Nephron (organoid): ENCODE results near the gene RALGPS1.
A peak's percentile ranks its signal among the peaks of the same experiment; 100 is the strongest.

ENCODE experiments used
- H3K27ac Mint-ChIP-seq, 3 experiments: 2 replicates each; pipeline ENCODE4 v1.8.0; 2020; ENCODE audit warnings: mixed read lengths in 3 of 3, mild to moderate bottlenecking in 2 of 3, moderate library complexity in 1 of 3
- H3K27me3 Mint-ChIP-seq: 2 replicates; pipeline ENCODE4 v1.8.0; 2021; ENCODE audit warnings: low read depth, mild to moderate bottlenecking, moderate library complexity, mixed read lengths
- H3K36me3 Mint-ChIP-seq: 2 replicates; pipeline ENCODE4 v1.8.0; 2020; ENCODE audit warnings: low read depth, mixed read lengths
- H3K4me1 Mint-ChIP-seq: 2 replicates; pipeline ENCODE4 v1.8.0; 2020; ENCODE audit warnings: mixed read lengths
- H3K4me3 Mint-ChIP-seq, 3 experiments: 2 replicates each; pipeline ENCODE4 v1.8.0; 2020; ENCODE audit warnings: mild to moderate bottlenecking in 3 of 3, mixed read lengths in 3 of 3, moderate library complexity in 2 of 3
- H3K9me3 Mint-ChIP-seq: 2 replicates; pipeline ENCODE4 v1.8.0; 2020; ENCODE audit warnings: mixed read lengths
- TF ChIP-seq, protein P1 (sequence below), 3 experiments: fragments of 200-600 bp; sonication (generic); IDR thresholded peaks; one replicate each; pipeline ENCODE4 v1.5.0; 2021; ENCODE audit warnings: antibody characterized with exemption in 3 of 3; ENCODE audit not compliant: unreplicated experiment in 3 of 3

Gene RALGPS1

DNA sequence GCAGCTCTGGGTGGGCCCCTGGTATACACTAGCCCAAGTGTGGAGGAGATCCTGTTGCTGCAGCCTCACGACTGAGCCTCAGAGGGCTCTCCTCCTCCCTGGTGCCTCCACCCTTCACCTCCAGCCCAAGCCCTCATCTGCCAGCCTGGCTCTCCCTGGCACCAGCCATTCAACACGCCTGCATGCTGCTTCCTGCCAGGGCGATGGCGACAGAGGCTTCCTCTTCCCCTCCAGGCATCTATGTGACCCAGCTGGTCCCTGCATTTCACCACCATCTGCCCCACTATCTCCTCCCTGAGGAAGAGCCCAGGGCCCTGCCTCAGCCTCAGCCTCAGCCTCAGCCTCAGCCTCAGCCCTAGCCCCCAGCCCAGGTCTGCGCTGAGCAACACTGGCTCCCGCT lies 262.6 kb downstream of the RALGPS1 start:
- Mint-ChIP-seq H3K9me3 (no peaks in the 10 kb centered on the region), H3K36me3 (no peaks in the 10 kb centered on the region), H3K4me1 (peaks cover 20% of the 10 kb centered on the region), H3K27me3 (peaks cover 7% of the 10 kb centered on the region), H3K27ac (no peak overlapping the region), H3K4me3 (no peak overlapping the region)
- TF ChIP-seq, protein P1, sequence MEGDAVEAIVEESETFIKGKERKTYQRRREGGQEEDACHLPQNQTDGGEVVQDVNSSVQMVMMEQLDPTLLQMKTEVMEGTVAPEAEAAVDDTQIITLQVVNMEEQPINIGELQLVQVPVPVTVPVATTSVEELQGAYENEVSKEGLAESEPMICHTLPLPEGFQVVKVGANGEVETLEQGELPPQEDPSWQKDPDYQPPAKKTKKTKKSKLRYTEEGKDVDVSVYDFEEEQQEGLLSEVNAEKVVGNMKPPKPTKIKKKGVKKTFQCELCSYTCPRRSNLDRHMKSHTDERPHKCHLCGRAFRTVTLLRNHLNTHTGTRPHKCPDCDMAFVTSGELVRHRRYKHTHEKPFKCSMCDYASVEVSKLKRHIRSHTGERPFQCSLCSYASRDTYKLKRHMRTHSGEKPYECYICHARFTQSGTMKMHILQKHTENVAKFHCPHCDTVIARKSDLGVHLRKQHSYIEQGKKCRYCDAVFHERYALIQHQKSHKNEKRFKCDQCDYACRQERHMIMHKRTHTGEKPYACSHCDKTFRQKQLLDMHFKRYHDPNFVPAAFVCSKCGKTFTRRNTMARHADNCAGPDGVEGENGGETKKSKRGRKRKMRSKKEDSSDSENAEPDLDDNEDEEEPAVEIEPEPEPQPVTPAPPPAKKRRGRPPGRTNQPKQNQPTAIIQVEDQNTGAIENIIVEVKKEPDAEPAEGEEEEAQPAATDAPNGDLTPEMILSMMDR (IDR thresholded peaks at IDR 0.05; ENCODE audit: unreplicated experiment in 3 of 3), result no peak

DNA sequence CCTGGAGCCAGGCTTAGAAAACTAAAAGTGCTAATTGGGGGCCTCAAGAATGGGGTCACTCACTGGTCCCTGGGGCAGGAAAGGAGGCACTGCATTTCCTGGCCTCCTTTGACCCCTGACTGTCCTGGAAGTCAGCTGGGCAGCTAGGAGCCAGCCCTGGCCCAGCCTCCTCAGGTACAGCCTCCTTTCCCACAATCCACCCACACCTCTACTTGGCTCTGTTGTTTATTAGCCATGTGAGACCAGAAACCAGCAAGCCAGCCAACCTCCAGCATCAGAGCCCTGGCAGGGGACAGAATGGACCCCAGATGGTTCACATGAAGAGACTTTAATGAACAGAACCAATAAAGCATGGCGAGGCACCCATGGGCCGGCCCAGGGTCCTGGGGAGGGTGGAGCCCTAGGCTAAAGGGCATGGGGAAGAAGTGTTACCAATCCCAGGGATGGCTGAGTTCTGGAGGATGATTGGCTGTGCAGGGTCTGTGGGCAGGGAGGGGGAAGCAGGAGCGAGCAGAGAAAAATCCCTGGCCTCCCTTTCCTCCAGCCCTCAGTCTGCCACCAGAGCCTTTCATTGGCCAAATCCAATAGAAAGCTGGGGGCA lies 263.2 kb downstream of the RALGPS1 start:
- Mint-ChIP-seq H3K36me3 (no peaks in the 10 kb centered on the region), H3K27me3 (peaks cover 7% of the 10 kb centered on the region), H3K9me3 (no peaks in the 10 kb centered on the region), H3K27ac (peak overlapping the region in 1 of 3 experiments; percentile 17), H3K4me1 (peaks cover 15% of the 10 kb centered on the region), H3K4me3 (no peak overlapping the region)
- TF ChIP-seq, protein P1 (IDR thresholded peaks at IDR 0.05; ENCODE audit: unreplicated experiment in 3 of 3), result no peak

DNA sequence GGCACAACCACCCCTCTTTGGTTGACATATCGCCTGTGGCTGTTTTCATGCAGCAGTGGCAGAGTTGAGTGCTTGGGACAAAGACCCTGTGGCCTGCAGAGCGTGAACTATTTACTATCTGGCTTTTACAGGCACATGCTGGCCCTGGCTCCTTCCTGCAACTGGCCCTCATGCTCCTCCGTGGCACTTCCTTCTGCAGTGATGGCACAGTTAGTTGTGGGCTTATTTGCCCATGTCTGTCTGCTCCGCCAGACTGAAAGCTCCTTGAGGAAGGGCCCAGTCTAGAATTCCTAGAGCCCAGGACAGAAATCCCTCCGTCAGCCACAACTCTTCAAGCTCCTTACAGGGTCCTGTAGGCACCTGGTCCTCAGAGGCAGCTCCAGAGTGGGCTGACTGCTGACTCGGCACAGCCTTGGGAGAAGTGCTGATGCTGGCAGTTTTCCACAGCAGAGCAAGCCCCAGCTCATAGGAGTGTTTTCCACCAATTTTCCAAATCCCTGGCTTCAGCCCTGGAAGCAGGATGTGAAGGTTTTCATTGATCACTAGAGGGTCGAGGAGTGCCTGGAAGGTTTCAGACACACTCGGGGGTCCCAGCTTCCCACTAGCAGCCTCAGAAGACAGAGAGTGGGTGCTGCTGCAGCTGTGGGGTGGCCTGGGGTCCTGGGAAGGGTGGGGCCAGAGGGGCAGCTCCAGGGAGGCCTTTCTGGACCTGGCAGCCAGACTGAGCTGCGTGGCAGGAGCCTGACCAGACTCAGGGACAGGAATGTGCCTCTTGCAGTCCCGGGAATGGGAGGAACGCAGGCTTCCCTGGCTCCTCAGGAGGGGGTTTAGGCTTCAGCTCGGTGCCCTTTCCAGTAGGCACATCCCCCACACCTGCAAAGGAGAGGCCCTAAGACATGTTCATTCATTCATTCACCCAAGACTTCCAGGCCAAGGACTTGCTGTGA lies 264.4 kb downstream of the RALGPS1 start:
- TF ChIP-seq, protein P1 (IDR thresholded peaks at IDR 0.05; ENCODE audit: unreplicated experiment in 3 of 3), result no peak
- Mint-ChIP-seq H3K9me3 (no peaks in the 10 kb centered on the region), H3K27ac (peak overlapping the region; percentile 70 to 92 (median 70)), H3K4me3 (no peak overlapping the region), H3K4me1 (peaks cover 16% of the 10 kb centered on the region), H3K36me3 (no peaks in the 10 kb centered on the region), H3K27me3 (peaks cover 7% of the 10 kb centered on the region)

DNA sequence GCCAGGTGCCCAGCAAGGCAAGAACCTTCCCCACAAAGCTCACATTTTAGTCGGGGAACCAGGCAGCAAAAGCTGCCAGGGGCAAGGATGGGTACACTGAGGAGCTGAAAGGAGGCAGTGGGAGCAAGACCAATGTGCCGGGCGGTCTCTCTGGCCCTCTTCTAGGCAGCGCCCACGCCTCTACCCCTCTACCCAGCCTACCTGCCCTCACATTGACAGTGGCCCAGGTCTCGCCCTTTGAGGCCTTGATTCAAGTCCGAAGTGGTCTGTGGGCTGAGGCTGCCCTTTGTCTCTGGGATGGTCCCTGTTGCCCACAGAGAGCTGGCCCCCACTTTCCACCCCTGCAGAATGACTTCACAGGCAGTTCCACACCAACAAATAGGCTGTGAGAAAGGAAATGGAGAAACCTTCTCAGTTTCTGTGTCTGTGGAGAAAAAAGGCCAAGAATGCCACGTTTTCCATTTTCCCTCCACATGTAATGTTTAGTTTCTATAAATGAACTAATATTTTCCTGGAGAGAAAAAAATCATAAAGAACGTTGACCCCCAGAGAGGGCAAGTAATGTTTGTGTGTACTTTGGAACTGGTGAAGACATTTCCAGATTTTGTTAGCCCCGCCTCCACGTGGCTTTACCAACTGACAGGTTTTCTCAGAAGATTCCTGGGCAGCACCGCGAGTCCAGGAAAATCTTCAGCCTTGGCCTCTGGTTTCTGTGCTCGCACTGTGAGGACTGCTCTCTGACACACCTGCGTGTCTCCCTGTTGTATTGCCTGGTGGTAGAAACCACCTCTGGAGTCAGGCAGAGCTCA lies 265.3 kb downstream of the RALGPS1 start:
- Mint-ChIP-seq H3K9me3 (no peaks in the 10 kb centered on the region), H3K36me3 (no peaks in the 10 kb centered on the region), H3K4me1 (peaks cover 21% of the 10 kb centered on the region), H3K27me3 (peaks cover 7% of the 10 kb centered on the region), H3K4me3 (no peak overlapping the region), H3K27ac (peak overlapping the region in 2 of 3 experiments; percentile 84 to 92)
- TF ChIP-seq, protein P1 (IDR thresholded peaks at IDR 0.05; ENCODE audit: unreplicated experiment in 3 of 3), result no peak

DNA sequence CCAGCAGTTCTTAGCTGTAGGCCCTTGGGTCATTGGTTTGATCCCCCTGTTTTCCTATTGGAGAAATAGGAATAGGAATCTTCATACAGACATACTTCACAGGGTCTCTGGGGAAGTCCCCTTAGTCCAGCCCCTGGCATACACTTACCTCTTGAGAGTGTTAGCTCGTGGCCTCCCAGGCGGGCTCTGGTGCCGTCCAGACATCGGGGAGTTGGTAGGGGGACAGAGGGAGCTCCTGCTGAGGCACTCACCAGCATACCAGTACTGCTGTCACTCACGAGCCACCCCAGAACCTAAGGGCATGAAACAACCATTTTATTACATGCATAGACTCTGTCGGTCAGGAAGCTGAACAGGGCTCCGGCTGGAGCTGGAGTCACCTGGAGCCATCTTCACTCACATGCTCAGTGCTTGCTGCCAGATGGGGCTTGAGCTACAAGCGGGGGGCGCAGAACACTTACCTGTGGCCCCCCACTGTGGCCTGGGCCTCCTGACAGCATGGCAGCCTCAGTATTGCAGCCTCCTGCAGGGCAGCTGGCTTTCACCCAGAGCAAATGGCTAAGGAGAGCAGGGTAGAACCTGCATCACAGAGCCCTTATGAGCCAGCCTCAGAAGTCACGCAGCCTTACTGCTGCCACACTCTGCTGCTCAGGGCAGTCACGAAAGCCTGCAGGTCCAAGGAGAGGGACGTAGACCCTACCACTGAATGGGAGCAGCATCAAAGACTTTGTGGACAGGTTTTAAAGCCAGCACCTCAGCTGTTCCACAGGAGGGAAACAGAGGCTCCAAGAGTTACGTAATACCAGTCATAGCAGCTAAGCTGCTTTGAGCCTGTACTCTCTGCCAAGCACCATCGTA lies 266.1 kb downstream of the RALGPS1 start:
- H3K27me3 Mint-ChIP-seq, result peaks cover 8% of the 10 kb centered on the region
- TF ChIP-seq, protein P1 (IDR thresholded peaks at IDR 0.05; ENCODE audit: unreplicated experiment in 3 of 3), result no peak
- H3K9me3 Mint-ChIP-seq, result no peaks in the 10 kb centered on the region
- H3K27ac Mint-ChIP-seq, result peak overlapping the region in 2 of 3 experiments; percentile 80 to 84
- H3K4me3 Mint-ChIP-seq, result no peak overlapping the region
- peaks cover 29% of the 10 kb centered on the region for H3K4me1 Mint-ChIP-seq
- H3K36me3 Mint-ChIP-seq, result no peaks in the 10 kb centered on the region
